ENCODE data around the gene MUC22.
A peak's percentile ranks its signal among the peaks of the same experiment; 100 is the strongest.
"Not testable (repeated sequence)": the region's sequence is repeated elsewhere in the genome, so short reads cannot be mapped to it uniquely, and the experiment has no call there.

MUC22 gene

DNA sequence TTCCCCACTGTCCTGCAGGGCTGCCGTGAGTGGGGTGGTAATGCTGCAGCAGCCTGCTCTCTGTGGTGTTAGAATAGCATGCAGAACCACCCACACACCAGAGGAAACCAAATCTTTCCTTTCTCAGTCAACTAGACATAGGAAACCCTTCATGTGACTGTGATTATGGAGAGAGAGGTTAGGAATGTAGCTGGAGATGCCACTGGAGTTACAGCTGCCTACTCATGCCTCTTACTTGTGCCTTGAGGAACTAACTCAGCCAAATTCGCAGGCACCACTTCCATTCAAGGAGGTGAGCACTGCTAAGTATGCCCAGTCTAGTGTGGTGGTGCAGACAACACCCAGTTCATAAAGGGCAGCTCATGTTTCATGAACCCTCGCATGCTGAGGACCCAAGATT, 27.4 kb downstream of the MUC22 start:
- DNase-seq (ENCODE audit: low spot score): peak; percentile 29

- no peak for DNase-seq (ENCODE audit: low spot score)
Measured at GRCh38 chr6:31038559-31038958, 28.3 kb downstream of the MUC22 start.

- DNase-seq (ENCODE audit: low spot score): no peak
Measured at GRCh38 chr6:31040801-31041200, 30.5 kb downstream of the MUC22 start.

GRCh38 chr6:31041372-31041974, 31.2 kb downstream of the MUC22 start:
- no peak for DNase-seq (ENCODE audit: low spot score)

- peak; percentile 20 for DNase-seq (ENCODE audit: low spot score)
Measured at GRCh38 chr6:31042806-31043205, 32.5 kb downstream of the MUC22 start.

DNA sequence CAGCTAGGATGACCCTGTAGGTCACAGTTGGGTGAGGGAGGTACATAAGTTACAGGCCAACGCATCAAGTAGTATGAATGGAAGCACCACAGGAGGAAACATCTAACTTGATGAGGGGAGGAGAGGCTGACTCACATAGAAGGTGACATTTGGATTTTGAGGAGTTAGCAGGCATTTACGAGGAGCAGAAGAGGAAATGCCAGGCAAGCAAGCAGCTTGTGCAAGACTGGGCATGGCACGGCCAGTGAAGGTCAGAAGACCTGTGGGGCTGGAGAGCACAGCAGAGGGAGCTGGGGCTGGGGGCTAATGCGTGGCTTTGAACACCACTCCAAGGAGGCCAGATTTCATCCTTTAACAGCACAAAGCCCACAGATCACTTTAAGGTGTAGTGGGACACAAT, 37.8 kb downstream of the MUC22 start:
- no peak for DNase-seq (ENCODE audit: low spot score)

DNA sequence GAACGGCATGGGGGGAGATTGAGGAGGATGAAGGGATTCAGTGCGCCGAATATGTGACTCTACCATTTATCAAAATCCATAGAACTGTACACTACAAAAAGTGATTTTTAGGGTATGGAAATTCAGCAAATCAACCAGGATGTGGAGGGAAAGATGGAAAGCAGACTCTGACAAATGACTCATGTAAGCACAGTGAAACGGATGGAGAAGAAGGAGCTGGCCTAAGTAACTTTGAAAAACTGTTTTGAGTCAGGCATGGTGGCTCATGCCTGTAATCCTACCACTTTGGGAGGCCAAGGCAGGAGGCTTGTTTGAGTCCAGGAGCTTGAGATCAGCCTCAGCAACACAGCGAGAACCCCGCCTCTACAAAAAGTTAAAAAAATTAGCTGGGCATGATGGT, 39.2 kb downstream of the MUC22 start:
- DNase-seq (ENCODE audit: low spot score): no peak

DNA sequence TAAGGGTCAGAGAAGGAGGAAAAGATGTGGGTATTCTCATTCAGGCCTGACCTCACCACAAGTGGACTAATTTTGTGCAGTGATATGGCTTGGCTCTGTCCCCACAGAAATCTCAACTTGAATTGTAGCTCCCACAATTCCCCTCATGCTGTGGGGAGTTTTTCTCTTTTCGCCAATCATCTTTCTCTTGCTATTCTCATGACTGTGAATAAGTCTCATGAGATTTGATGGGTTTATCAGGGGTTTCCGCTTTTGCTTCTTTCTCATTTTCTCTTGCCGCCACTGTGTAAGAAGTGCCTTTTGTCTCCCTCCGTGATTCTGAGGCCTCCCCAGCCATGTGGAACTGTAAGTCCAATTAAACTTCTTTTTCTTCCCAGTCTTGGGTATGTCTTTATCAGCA, 42.9 kb downstream of the MUC22 start:
- DNase-seq (ENCODE audit: low spot score): not testable (repeated sequence)

DNA sequence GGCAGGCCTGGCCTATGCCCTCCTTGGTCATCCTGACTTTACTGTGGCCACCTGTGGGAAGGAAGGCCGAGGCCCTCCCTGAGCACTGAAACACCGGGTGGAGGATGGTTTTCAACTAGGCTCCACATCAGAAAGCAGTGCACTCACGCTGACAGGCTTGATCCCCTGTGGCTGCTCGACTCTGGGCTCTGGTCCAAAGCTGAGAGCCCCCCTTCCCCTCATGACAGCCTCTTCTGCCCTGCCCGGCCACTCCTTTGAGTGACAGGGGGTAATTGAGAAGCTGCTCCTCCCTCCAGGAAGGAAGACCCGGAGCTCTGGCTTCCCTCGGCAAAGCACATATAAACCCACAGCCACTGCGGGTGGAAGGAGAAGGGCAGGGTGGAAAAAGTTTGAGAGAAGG, 43.6 kb downstream of the MUC22 start:
- DNase-seq (ENCODE audit: low spot score): no peak

DNA sequence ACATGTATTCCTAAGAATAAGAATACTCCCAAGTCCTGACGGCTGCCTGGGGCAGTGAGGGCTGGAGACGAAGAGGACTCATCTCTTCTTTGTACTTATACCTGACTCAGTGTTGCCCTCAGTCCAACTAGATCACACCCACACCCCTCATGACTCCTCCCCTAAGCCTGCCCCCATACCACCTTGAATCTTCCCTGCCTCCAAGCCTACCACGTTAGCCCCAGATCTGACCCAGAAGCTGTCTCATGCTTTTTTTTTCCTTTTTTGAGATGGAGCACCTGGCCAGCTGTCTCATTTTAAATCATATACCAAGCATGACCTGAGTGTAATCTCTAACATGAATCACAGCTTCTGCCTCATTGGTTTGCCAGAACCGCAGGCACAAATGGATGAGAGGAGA, 45.2 kb downstream of the MUC22 start:
- DNase-seq (ENCODE audit: low spot score): no peak

GRCh38 chr6:31057426-31058003, 47.2 kb downstream of the MUC22 start:
- DNase-seq (ENCODE audit: low spot score): peak; percentile 29

GRCh38 chr6:31058128-31058894, 48.0 kb downstream of the MUC22 start:
- peak; percentile 73 for DNase-seq (ENCODE audit: low spot score)

DNA sequence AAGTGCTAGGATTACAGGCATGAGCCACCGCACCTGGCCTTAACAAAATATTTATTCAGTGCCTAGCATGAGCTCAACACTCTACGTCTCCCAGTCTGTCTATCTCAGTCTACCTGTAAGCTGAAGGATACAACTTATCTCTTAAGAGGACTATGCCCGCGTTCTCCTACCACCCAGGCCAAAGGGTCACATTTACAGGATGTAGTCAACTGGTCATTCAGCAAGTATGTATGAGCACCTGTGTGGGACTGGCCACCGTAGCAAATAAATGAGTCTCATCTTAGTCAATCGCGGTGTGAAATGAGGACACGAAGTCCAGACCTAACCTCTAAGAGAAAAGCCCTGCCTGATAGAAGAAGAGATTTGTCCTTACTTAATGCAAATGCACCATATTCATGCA, 49.9 kb downstream of the MUC22 start:
- DNase-seq (ENCODE audit: low spot score): no peak

- no peak for DNase-seq (ENCODE audit: low spot score)
Measured at GRCh38 chr6:31063906-31064435, 53.7 kb downstream of the MUC22 start.

DNA sequence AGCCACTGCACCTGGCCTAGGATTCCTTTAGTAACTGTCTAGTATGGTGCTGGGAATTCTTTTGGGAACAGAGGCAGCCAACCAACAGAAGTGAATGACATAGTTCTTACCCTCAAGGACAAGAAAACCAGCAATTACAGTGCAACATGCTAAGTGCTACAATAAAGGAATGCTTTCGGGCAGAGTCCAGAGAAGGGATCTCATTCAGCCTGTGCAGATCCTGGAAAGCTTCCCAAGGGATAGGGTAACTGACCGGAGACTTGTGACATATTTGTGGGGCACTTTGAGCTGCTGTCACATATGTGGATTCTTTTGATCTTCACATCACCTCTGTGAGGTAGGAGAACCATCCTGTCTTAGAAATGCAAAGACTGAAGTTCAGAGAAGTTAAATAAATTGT, 55.3 kb downstream of the MUC22 start:
- DNase-seq (ENCODE audit: low spot score): no peak

DNA sequence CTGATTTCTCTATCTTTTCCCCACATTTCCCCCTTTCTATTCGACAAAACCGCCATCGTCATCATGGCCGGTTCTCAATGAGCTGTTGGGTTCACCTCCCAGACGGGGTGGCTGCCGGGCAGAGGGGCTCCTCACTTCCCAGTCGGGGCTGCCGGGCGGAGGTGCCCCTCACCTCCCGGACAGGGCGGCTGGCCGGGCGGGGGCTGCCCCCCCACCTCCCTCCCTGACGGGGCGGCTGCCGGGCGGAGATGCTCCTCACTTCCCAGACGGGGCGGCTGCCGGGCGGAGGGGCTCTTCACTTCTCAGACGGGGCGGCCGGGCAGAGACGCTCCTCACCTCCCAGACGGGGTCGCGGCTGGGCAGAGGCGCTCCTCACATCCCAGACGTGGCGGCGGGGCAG, 56.8 kb downstream of the MUC22 start:
- not testable (repeated sequence) for DNase-seq (ENCODE audit: low spot score)

GRCh38 chr6:31067891-31068668, 57.8 kb downstream of the MUC22 start:
- DNase-seq (ENCODE audit: low spot score): peak; percentile 68

GRCh38 chr6:31068669-31069340, 58.5 kb downstream of the MUC22 start:
- DNase-seq (ENCODE audit: low spot score): peak; percentile 95

DNA sequence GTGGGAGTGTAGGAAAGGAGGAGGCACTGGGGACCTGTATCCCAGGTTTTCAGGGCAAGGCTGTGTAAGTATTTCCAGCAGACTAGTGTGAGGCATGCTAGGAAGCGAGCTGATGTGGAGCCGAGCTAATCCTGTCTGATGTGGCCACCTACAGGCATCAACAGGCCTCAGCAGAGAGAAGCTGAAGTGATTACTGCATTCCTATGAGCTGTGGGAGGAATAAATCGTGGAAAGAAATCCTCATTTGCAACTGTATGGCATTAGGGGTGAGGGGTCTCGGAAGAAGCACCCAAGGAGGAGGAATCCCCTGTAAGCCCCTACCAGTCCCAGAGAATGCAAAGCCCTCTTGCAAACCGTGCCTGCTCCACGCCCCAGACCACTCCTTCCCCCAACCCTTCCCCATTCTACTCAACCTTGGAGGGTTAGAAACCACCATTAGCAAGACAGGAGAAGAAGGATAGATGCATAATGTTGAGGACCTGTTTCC, 60.5 kb downstream of the MUC22 start:
- peak; percentile 96 for DNase-seq (ENCODE audit: low spot score)

- DNase-seq (ENCODE audit: low spot score): no peak
Measured at GRCh38 chr6:31074401-31074800, 64.1 kb downstream of the MUC22 start.

- no peak for DNase-seq (ENCODE audit: low spot score)
Measured at GRCh38 chr6:31075528-31075927, 65.3 kb downstream of the MUC22 start.

GRCh38 chr6:31076611-31077010, 66.3 kb downstream of the MUC22 start:
- no peak for DNase-seq (ENCODE audit: low spot score)

All from Ammon's horn (tissue), 1 donor.